Activated B cell treated with CpG ODN at 0.5 μM for 24 hours (primary cell): ENCODE data around the gene IREB2. TPM values are rescaled to one million over a fixed set of nuclear protein-coding genes. Genes with fewer than 3 reads are reported as not detected.

ENCODE experiments used
- ATAC-seq: fragments of 200-7000 bp; cut with Tn5 transposase; one replicate; pipeline ENCODE4 v1.10.0; 2021; ENCODE audit warnings: low read depth, mild to moderate bottlenecking, moderate library complexity
- CTCF ChIA-PET: fragments of 350-600 bp; sonication (Branson Sonifier 250); formaldehyde crosslinking; loops from one replicate; lab custom pipeline; 2021; ENCODE audit warnings: antibody characterized with exemption; lab: Charles Lee
- POLR2A ChIA-PET: fragments of 350-600 bp; sonication (Branson Sonifier 250); formaldehyde crosslinking; loops from one replicate; lab custom pipeline; 2021; ENCODE audit warnings: antibody characterized with exemption; lab: Charles Lee
- DNase-seq: peaks from one replicate; pipeline ENCODE4 v3.0.0; 2022
- H3K27ac Mint-ChIP-seq: one replicate; pipeline ENCODE4 v1.8.0; 2020; ENCODE audit warnings: mixed read lengths
- H3K27me3 Mint-ChIP-seq: one replicate; pipeline ENCODE4 v1.8.0; 2021; ENCODE audit warnings: mixed read lengths
- H3K36me3 Mint-ChIP-seq: one replicate; pipeline ENCODE4 v1.8.0; 2021; ENCODE audit warnings: low read depth, mixed read lengths
- H3K4me1 Mint-ChIP-seq: one replicate; pipeline ENCODE4 v1.8.0; 2021; ENCODE audit warnings: mixed read lengths
- H3K4me3 Mint-ChIP-seq: one replicate; pipeline ENCODE4 v1.8.0; 2020; ENCODE audit warnings: mild to moderate bottlenecking, mixed read lengths
- H3K9me3 Mint-ChIP-seq: one replicate; pipeline ENCODE4 v1.8.0; 2020; ENCODE audit warnings: mixed read lengths
- intact Hi-C: fragments of 100-400 bp; cut with micrococcal nuclease; formaldehyde crosslinking; loops from one replicate; pipeline ENCODE4 v1.15.1; 2024
- total RNA-seq: library from RNA; stranded (reverse); gene quantifications from 2 replicates; pipeline ENCODE4 v1.2.3, GENCODE V29; 2022
- TF ChIP-seq, protein P1 (sequence below): fragments of 200-600 bp; IDR thresholded peaks from one replicate; pipeline ENCODE4 v1.8.0; 2022; ENCODE audit warnings: antibody characterized with exemption, mild to moderate bottlenecking

IREB2 gene
- total RNA-seq, 1 donor from 2014 or later: 75.9 TPM

DNA sequence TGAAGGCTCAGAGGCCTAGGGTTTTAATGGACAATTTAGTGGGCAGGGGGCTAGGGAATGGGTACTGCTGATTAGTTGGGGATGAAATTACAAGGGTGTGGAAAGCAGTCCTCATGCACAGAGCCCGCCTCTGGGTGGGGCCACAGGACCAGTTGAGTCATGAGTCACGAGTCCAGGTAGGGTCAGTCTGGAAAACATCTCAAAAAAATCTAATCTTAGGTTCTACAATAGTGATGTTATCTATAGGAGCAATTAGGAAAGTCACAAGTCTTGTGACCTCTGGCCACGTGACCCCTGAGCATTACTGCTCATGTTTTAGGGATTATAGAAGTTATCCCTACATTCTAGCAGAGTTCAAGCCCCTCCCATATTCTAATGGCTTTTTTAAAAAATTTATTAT, 18.6 kb upstream of the IREB2 start:
- DNase-seq: no peak
- peaks cover 21% of the 10 kb centered on the region for H3K27me3 Mint-ChIP-seq
- no peak overlapping the region for H3K4me3 Mint-ChIP-seq
- TF ChIP-seq, protein P1, sequence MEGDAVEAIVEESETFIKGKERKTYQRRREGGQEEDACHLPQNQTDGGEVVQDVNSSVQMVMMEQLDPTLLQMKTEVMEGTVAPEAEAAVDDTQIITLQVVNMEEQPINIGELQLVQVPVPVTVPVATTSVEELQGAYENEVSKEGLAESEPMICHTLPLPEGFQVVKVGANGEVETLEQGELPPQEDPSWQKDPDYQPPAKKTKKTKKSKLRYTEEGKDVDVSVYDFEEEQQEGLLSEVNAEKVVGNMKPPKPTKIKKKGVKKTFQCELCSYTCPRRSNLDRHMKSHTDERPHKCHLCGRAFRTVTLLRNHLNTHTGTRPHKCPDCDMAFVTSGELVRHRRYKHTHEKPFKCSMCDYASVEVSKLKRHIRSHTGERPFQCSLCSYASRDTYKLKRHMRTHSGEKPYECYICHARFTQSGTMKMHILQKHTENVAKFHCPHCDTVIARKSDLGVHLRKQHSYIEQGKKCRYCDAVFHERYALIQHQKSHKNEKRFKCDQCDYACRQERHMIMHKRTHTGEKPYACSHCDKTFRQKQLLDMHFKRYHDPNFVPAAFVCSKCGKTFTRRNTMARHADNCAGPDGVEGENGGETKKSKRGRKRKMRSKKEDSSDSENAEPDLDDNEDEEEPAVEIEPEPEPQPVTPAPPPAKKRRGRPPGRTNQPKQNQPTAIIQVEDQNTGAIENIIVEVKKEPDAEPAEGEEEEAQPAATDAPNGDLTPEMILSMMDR: no peak
- H3K27ac Mint-ChIP-seq: no peak overlapping the region
- ATAC-seq: no peak
- POLR2A ChIA-PET: no interaction called here
- H3K9me3 Mint-ChIP-seq: no peaks in the 10 kb centered on the region
- CTCF ChIA-PET: interaction anchor here (1.1 to 2.5 kb wide), 2 partner anchors 18 to 306 kb away, joined by 3 to 6 read pairs; partner anchors contain the start of gene IREB2
- H3K36me3 Mint-ChIP-seq: no peaks in the 10 kb centered on the region
- intact Hi-C loops: no loop called here
- no peaks in the 10 kb centered on the region for H3K4me1 Mint-ChIP-seq

DNA sequence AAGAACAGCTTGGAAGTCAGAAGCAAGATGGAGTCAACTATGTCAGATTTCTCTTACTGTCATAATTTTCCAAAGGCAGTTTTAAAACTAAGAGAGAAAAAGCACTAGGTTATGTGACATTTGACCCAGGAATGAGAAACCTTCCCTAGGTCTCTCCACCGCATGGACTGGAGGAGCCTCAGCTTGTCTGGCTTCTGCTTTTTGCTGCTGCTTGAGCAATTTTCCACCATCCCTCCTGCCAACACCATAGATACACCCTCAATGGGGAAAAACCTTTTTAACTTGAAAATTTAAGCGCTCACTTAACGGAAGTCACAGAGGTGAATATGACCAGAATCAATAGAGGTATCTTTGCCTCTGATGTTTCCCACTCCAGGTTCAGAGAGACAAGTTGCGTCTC, 17.8 kb upstream of the IREB2 start:
- ChIA-PET CTCF (interaction anchor here (1.2 to 2.5 kb wide), 2 partner anchors 114 to 307 kb away, joined by 3 to 6 read pairs; no protein-coding TSS in a partner anchor), POLR2A (no interaction called here)
- H3K4me3 Mint-ChIP-seq: no peak overlapping the region
- H3K9me3 Mint-ChIP-seq: no peaks in the 10 kb centered on the region
- H3K27ac Mint-ChIP-seq: no peak overlapping the region
- no peaks in the 10 kb centered on the region for H3K36me3 Mint-ChIP-seq
- DNase-seq (no peak), ATAC-seq (no peak)
- intact Hi-C loops: loop anchor here (10.0 kb wide), 1 partner anchor 155 kb away; the partner anchor contains the start of gene DNAJA4
- peaks cover 19% of the 10 kb centered on the region for H3K27me3 Mint-ChIP-seq
- TF ChIP-seq, protein P1: no peak
- H3K4me1 Mint-ChIP-seq: no peaks in the 10 kb centered on the region

DNA sequence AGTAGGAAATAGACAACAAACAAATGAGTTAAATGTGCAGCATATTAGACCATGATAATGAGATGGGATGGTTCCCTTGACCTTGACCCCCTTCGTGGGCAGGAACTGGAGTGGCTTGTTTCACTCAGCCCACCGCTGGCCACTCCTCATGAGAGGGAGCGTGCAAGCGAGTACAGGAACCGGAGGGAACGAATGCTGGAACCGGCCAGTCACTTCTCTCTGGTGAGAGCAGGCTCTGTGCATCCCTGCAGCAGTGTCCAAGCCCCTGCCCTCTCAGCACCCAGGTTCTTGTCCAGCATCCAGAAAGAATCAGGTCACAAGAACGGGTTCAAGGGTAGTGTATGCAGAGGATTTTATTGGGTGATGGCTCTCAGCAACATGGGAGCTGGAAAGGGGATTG, 17.2 kb upstream of the IREB2 start:
- Mint-ChIP-seq H3K27ac (no peak overlapping the region), H3K27me3 (peaks cover 21% of the 10 kb centered on the region), H3K4me3 (no peak overlapping the region), H3K36me3 (no peaks in the 10 kb centered on the region), H3K9me3 (no peaks in the 10 kb centered on the region), H3K4me1 (no peaks in the 10 kb centered on the region)
- ChIA-PET CTCF (interaction anchor here (1.2 to 2.7 kb wide), 3 partner anchors 17 to 308 kb away, joined by 3 to 15 read pairs (median 6); partner anchors contain the start of gene IREB2), POLR2A (no interaction called here)
- DNase-seq: no peak
- no peak for ATAC-seq
- TF ChIP-seq, protein P1: no peak
- intact Hi-C loops: loop anchor here (10.0 kb wide), 1 partner anchor 156 kb away; the partner anchor contains the start of gene DNAJA4

DNA sequence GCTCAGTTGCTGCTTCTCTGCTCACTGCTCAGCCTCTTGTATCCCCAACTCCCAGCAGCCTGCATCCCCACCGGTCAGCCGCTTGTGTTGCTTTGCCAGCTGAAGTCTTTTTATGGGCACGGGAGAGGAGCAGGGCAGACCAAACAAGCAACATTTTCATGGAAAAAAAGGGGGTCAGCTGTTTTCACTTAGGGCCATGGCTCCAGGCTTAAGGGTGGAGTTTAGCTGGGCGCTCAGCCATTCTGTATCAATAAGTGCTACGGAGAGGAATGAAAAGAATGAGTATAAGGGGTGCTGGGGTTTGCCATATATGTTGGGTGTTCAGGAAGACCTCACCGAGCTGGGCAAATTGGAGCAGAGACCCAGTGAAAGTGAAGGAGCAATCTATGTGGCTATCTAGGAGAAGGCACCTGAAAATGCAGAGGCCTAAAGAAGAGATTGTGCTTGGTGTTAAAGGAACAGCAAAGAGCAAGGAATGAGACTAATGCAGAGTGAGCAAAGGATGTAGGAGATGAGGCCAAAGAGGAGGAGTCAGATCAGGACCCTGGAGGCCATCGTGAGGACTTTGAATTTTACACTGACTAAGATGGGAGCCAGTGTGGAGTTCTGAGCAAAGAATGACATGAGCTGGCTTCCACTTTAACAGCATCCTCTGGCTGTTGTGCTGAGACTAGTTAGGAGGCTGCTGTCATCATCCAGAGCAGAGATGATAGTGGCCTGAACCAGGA, 16.6 kb upstream of the IREB2 start:
- intact Hi-C loops: loop anchor here (10.0 kb wide), 1 partner anchor 157 kb away; the partner anchor contains the start of gene DNAJA4
- H3K36me3 Mint-ChIP-seq: no peaks in the 10 kb centered on the region
- no peaks in the 10 kb centered on the region for H3K9me3 Mint-ChIP-seq
- H3K4me3 Mint-ChIP-seq: no peak overlapping the region
- TF ChIP-seq, protein P1: no peak
- H3K4me1 Mint-ChIP-seq: no peaks in the 10 kb centered on the region
- no peak for DNase-seq
- ATAC-seq: no peak
- CTCF ChIA-PET: interaction anchor here (1.4 to 2.7 kb wide), 3 partner anchors 16 to 308 kb away, joined by 4 to 15 read pairs (median 6); partner anchors contain the start of gene IREB2
- POLR2A ChIA-PET: interaction anchor here (0.6 to 1.5 kb wide), 2 partner anchors 122 to 408 kb away, joined by 3 to 5 read pairs; partner anchors contain the start of gene SKIC8
- peaks cover 19% of the 10 kb centered on the region for H3K27me3 Mint-ChIP-seq
- H3K27ac Mint-ChIP-seq: no peak overlapping the region
